GM21529 (cell line): ENCODE data around the gene CEP350.
"Not testable (repeated sequence)": the region's sequence is repeated elsewhere in the genome, so short reads cannot be mapped to it uniquely, and the experiment has no call there.

Source experiments
- ATAC-seq: cut with Tn5 transposase; IDR thresholded peaks from one replicate; pipeline ENCODE4 v1.9.1; 2021; ENCODE audit not compliant: unreplicated experiment

CEP350 gene

DNA sequence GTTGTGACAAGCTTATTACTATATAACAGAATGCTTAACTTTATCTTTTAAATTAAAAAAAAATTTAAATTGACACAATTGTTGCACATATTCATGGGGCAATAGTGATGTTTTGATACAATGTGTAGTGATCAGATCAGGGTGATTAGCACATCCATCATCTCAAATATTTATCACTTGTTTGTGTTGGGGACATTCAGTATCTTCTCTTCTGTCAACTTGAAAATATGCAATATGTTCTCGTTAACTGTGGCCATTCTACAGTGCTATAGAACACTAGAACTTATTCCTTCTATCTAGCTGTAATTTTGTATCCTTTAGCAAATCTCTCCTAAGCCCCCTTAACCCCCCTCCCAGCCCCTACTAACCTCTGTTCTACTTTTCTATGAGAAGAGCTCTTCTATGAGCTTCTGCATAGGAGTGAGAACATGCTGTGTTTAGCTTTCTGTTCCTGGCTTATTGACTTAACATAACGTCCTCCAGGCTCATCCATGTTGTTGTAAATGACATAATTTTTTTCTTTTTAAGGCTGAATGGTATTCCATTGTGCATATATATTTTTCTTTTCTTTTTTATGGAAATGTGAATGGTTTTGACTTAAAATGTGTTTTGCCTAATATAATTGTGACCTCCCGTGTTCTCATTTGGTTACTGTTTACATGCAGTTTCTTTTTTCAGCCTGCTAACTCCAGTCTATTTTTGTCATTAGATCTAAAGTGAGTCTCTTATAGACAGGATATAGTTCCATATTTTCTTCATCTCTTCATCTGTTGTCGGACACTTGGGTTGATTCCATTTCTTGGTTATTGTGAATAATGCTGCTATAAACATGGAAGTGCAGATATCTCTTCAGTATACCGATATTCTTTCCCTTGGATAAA, 23.8 kb downstream of the CEP350 start:
- no peak for ATAC-seq

DNA sequence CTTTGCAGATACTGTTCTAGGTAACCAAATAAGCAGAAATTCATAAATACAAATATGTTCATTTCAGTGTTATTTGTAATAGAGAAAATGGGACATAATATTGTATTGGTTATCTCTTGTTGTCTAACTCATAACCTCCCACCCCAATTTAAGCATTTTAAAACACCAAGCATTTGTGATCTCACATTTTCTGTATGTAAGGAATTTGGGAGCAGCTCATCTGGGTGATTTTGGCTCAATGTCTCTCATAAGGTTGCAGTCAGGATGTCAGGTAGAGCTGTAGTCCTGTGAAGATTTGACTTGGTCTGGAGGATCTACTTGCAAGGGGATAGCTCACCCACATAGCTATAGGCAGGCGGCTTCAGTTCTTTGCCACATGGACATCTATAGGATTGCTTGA, 29.5 kb downstream of the CEP350 start:
- ATAC-seq: no peak

- no peak for ATAC-seq
Observed at GRCh38 chr1:179984942-179985341, 30.3 kb downstream of the CEP350 start.

- ATAC-seq: no peak
Observed at GRCh38 chr1:179990847-179991246, 36.2 kb downstream of the CEP350 start.

GRCh38 chr1:179995576-179995975, 41.0 kb downstream of the CEP350 start:
- no peak for ATAC-seq

DNA sequence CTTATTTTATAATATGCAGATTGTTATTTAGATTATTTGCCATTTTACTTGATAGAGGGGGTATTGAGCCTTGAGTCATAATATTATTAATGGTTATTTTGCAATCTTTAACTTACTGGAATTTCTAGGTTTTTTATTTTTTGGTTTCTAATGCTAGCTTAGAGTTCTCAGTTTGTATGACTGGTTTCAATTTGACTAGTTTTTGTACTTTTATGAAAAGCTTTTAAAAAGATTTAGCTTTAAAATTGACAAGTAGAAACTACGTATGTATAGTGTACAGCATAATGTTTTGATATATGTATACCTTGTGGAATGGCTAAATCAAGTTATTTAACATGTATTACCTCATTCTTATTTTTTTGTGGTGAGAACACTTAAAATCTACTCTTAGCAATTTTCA, 41.5 kb downstream of the CEP350 start:
- peak; percentile 55 for ATAC-seq

GRCh38 chr1:180000575-180000974, 46.0 kb downstream of the CEP350 start:
- no peak for ATAC-seq

DNA sequence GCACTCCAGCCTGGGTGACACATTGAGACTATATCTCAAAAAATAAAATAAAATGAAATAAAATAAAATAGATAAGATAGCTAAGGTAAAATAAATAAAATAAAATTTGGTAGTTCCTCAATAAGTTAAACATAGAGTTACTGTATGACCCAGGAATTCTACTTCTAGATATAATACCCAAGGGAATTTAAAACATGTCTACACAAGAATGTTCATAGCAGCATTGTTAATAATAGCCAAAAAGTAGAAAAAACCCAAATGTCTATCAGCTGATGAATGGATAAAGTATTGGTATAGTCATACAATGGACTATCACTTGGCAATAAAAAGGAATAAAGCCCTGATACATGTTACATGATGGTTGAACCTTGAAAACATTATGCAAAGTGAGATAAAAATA, 47.8 kb downstream of the CEP350 start:
- no peak for ATAC-seq

DNA sequence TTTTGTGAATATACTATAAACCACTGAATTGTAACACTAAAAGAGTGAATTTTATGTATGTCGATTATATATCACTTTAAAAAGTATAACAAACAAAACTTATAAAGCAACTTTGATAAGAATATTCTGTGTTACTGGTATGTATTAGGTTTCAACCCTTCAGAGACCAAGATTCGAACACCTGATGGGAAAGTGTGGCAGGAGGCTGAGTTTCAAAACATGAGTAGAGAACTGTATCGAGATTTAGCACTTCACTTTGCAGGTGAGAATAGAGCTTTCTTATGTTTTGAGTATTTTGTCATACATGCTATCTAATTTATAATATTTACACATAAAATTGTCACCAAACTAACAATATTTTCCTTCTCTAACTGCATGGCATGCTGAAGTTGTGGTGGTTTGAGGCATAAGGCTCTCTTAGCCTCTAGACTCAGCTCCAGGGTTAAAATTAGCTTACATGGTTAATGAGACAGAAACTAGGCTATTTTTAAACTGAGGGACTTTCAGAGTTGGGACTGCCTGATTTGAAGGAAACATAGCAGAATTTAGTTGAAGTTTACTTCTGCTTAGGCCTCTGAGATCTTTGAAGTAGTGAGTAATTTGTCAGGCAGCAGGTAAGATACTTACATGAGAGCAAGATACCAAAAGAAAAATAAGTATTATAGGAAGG, 48.6 kb downstream of the CEP350 start:
- ATAC-seq: peak; percentile 96

- ATAC-seq: not testable (repeated sequence)
Observed at GRCh38 chr1:180006762-180007161, 52.2 kb downstream of the CEP350 start.

GRCh38 chr1:180020017-180020416, 65.4 kb downstream of the CEP350 start:
- ATAC-seq: no peak

DNA sequence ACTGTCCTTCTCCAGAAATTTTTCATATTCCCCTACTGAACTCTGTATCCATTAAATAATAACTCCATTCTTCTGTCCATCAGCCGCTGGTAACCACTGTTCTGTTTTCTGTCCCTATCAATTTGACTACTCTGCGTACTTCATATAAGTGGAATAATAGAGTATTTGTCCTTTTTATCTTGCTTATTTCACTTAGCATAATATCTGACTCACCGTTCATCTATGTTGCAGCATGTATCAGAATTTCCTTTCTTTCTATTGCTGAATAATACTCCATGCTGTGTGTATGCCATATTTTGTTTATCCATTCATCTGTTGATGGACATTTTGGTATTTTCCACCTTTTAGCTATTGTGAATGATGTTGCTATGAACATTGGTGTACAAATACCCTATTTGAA, 71.9 kb downstream of the CEP350 start:
- no peak for ATAC-seq

DNA sequence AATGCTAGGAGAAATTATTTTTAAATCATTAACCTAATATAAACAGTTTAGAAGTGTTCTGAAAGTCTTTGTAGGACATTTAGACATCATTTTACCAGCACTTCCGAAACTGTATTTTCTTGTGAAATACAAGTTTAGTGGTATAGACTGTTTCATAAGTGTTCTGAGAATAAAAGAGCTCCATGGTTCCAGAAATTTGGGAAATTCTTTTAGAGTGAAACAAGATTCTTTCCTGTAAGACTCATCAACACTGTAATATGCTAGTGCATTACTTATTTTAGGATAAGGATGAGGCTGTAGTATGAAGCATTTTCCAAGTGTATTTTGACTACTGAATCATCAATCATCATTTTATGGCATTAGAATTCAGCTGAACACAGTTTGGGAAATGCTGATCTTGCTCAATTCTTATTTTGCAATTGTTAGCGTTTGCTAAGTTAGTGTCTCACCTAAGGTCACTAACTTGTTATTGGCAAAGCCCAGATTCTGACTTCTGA, 73.4 kb downstream of the CEP350 start:
- ATAC-seq: no peak

DNA sequence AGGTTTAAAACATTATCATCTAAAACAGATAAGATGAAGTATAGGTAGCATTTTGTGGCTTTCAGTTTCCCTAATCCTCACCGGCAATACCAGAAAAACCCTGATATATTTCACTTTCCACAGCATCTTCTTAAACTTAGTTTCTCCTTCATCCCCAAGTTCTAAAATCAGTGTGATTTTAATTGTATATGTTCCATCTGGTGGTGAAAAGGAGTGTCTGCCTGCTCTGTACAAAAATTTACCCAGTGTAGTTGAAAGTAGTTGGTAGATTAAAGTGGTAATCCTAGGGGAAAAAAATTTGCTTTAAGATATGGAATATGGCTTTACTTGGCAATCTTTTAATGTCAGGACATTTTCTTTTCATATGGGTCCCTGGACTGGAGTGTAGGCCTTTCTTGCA, 74.3 kb downstream of the CEP350 start:
- ATAC-seq: no peak

GRCh38 chr1:180029524-180030135, 75.0 kb downstream of the CEP350 start:
- ATAC-seq: no peak

DNA sequence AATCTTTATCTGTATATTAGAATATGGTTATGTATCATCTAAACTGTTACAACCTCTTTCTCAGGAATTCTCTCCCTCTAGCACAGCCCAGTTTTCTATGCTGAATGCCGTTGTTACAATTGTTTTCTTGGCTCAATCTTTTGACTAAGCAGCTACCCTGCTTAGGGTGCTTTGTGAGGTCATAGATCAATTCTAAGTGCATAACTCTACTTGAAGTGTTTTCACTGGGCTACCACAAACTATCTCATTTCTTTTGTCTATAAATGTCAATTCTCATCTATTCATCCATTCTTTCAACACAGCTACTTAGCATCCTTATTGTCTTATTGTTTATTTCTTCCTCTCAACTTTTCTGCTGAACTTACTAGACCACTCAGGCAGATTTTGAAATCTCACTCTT, 77.1 kb downstream of the CEP350 start:
- no peak for ATAC-seq

DNA sequence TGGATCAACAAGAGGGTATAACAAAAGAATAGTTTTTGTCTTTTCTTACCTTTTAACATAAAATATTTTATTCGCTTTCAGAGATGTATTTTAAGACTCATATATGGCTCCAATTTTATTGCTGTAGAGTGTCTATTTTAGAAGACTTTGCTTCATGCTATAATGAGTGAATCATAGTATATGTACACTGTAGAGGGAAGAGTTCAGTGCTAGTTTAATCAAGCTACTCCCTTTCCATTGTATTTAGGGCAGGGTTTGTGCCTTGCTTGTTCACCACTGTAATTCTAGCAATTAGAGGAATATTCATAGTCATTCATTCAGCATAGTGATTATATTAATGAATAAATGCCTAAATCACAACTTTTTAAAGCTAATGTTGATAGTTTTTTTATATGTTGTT, 78.8 kb downstream of the CEP350 start:
- ATAC-seq: no peak

- no peak for ATAC-seq
Observed at GRCh38 chr1:180040034-180040433, 85.4 kb downstream of the CEP350 start.

DNA sequence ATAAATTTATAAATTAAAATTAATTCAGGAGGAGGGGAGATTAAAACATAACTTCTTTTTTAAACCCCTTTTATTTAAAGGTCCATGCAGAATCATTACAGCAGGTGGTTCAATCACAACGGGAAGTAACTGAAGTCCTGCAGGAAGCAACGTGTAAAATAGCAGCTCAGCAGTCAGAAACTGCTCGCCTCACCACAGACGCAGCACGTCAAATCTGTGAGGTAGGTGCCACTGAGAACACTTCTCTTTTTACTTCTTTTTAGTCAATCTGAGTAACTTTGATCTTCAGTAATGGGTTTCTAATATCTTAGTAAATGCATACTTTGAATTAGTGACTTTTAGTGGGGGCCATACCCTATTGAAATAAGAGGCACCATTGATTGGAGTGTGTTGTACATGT, 87.0 kb downstream of the CEP350 start:
- ATAC-seq: no peak

DNA sequence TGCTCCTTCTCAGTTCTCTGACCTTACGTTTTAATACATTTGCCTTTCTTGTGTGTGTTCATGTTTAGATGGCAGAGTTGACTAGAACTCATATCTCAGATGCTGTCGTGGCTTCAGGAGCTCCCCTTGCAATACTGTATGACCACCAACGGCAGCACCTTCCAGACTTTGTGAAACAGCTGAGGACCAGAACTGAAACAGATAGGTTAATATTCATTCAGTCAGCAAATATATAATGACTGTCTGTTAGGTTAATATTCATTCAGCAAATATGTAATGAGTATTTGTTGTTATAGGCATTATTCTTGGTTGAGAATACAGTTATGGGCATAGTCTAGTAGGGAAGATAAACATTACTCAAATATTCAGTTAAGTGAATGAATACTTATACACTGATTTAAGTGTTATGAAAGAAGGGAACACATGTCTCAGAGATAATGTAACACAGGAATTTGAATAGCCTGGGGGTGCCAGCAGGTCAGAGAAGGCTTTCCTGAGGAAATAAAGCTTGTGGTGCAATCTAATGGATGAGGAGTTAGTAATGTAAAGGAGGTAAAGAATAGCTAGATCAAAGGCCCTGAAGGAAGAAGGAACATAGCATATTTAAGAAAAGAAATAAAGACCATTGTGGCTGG, 88.5 kb downstream of the CEP350 start:
- no peak for ATAC-seq

GRCh38 chr1:180043785-180044184, 89.2 kb downstream of the CEP350 start:
- no peak for ATAC-seq
